HepG2 (cell line): ENCODE data around the gene UBXN6. TPM values are rescaled to one million over a fixed set of nuclear protein-coding genes. Genes with fewer than 3 reads are reported as not detected.

Experiments
- ATAC-seq: fragments of 200-7000 bp; cut with Tn5 transposase; 3 replicates; pipeline ENCODE4 v1.9.1; 2020; ENCODE audit warnings: mild to moderate bottlenecking, moderate library complexity
- BruUV-seq: library from RNA; stranded (reverse); fragments of 400-500 nt; replicated peaks from 2 replicates; lab custom pipeline; 2021; lab: Mats Ljungman, UMichigan
- CTCF ChIA-PET: fragments of 300-600 bp; formaldehyde crosslinking; extraction: SDS; loops from one replicate; lab custom pipeline; 2021; ENCODE audit warnings: low total read pairs, inconsistent platforms, low intra/inter-chr PET ratio; lab: Yijun Ruan, JAX
- POLR2A ChIA-PET: fragments of 350-600 bp; sonication (Branson Sonifier 250); formaldehyde crosslinking; loops from one replicate; lab custom pipeline; 2020; ENCODE audit warnings: antibody characterized with exemption, inconsistent platforms; lab: Yijun Ruan, JAX
- DNase-seq: peaks from one replicate; pipeline ENCODE4 v3.0.0-alpha.2; 2015; ENCODE audit warnings: low spot score
- FAIRE-seq: peaks from 3 replicates; lab custom pipeline; 2011; peaks lifted over from hg19 to GRCh38; lab: Jason Lieb, UNC
- H2AFZ ChIP-seq: one replicate; pipeline ENCODE4 v1.6.1; 2011; ENCODE audit warnings: low read length, inconsistent platforms
- H3K27ac ChIP-seq: fragments of 300-600 bp; 3 replicates; pipeline ENCODE4 v1.8.0; 2011; ENCODE audit warnings: mixed run types, mild to moderate bottlenecking, mixed read lengths, low read length, inconsistent platforms; ENCODE audit not compliant: insufficient read depth; ENCODE audit errors: extremely low read length
- H3K27me3 ChIP-seq, 2 experiments: fragments of 200-600 bp in 1 of 2; 2 replicates in 1 of 2; 3 replicates in 1 of 2; pipeline versions ENCODE4 v1.6.0 to v1.8.0; 2011; ENCODE audit warnings: low read length in 2 of 2, mild to moderate bottlenecking in 2 of 2, moderate library complexity in 2 of 2, inconsistent platforms in 1 of 2; ENCODE audit not compliant: insufficient read depth in 2 of 2, control insufficient read depth in 1 of 2
- H3K36me3 ChIP-seq, 2 experiments: fragments of 200-600 bp in 1 of 2; replicated peaks in 1 of 2; 2 replicates in 1 of 2; 3 replicates in 1 of 2; pipeline versions ENCODE4 v1.5.1 to v1.8.0; 2011; ENCODE audit warnings: low read length in 2 of 2, inconsistent platforms in 1 of 2; ENCODE audit not compliant: insufficient read depth in 2 of 2, control insufficient read depth in 1 of 2
- H3K4me1 ChIP-seq: 2 replicates; pipeline ENCODE4 v1.5.1; 2012; ENCODE audit warnings: low read length, inconsistent platforms; ENCODE audit not compliant: insufficient read depth
- H3K4me2 ChIP-seq: 2 replicates; pipeline ENCODE4 v1.6.0; 2011; ENCODE audit warnings: low read depth, low read length, inconsistent platforms
- H3K4me3 ChIP-seq, 3 experiments: fragments of 200-600 bp in 1 of 3; sonication (generic), shearing (Covaris generic) in 1 of 3; replicated peaks in 1 of 3; 2 replicates each; pipeline ENCODE4 v1.5.1; 2011 to 2016; ENCODE audit warnings: low read length in 3 of 3, inconsistent platforms in 2 of 3, low read depth in 2 of 3, mild to moderate bottlenecking in 2 of 3, control low read depth in 1 of 3, mixed read lengths in 1 of 3; ENCODE audit not compliant: insufficient read depth in 1 of 3
- H3K79me2 ChIP-seq: one replicate; pipeline ENCODE4 v1.6.1; 2011; ENCODE audit warnings: low read length, inconsistent platforms; ENCODE audit not compliant: insufficient read depth
- H3K9ac ChIP-seq: 2 replicates; pipeline ENCODE4 v1.6.0; 2011; ENCODE audit warnings: mild to moderate bottlenecking, low read depth, low read length, inconsistent platforms; ENCODE audit not compliant: insufficient read depth
- H3K9me3 ChIP-seq: 2 replicates; pipeline ENCODE4 v1.5.1; 2012; ENCODE audit warnings: mild to moderate bottlenecking, low read length
- H4K20me1 ChIP-seq: 2 replicates; pipeline ENCODE4 v1.6.0; 2011; ENCODE audit warnings: inconsistent platforms, mild to moderate bottlenecking, low read length, moderate library complexity; ENCODE audit not compliant: insufficient read depth
- ADNP ChIP-seq: sonication (generic); formaldehyde crosslinking; IDR thresholded peaks from 2 replicates; pipeline ENCODE4 v1.4.0; 2020; ENCODE audit warnings: missing genetic modification reagents
- ETV6 ChIP-seq: sonication (generic); formaldehyde crosslinking; conservative IDR thresholded peaks from 2 replicates; pipeline ENCODE4 v1.4.0; 2020; ENCODE audit warnings: missing genetic modification reagents
- GABPB1 ChIP-seq: IDR thresholded peaks from 2 replicates; pipeline ENCODE4 v1.6.1; 2016; ENCODE audit warnings: mild to moderate bottlenecking, missing genetic modification reagents, moderate library complexity, missing compliant biosample characterization
- HDAC6 ChIP-seq: fragments of 200-600 bp; sonication (generic); IDR thresholded peaks from 2 replicates; pipeline ENCODE4 v1.7.0; 2017; ENCODE audit warnings: mild to moderate bottlenecking, antibody characterized with exemption, low read length, low read depth
- PHB2 ChIP-seq: fragments of 450-650 bp; IDR thresholded peaks from 2 replicates; pipeline ENCODE4 v1.6.1; 2018; ENCODE audit not compliant: partially characterized antibody
- POLR2A ChIP-seq, 2 experiments: IDR thresholded peaks; 2 replicates each; pipeline ENCODE4 v1.6.1; 2011; ENCODE audit warnings: low read depth in 2 of 2, low read length in 2 of 2, mild to moderate bottlenecking in 1 of 2, moderate library complexity in 1 of 2; ENCODE audit not compliant: insufficient read depth in 1 of 2
- POLR2AphosphoS5 ChIP-seq: IDR thresholded peaks from 2 replicates; pipeline ENCODE4 v1.6.1; 2012; ENCODE audit warnings: low read depth, low read length
- SIN3B ChIP-seq: fragments of 150-350 bp; IDR thresholded peaks from 2 replicates; pipeline ENCODE4 v1.6.1; 2014; ENCODE audit warnings: low read length
- TBX3 ChIP-seq: fragments of 450-650 bp; IDR thresholded peaks from 2 replicates; pipeline ENCODE4 v1.6.1; 2017; ENCODE audit warnings: antibody characterized with exemption, mild to moderate bottlenecking, inconsistent platforms, borderline replicate concordance
- ZGPAT ChIP-seq: IDR thresholded peaks from 2 replicates; pipeline ENCODE4 v1.6.1; 2016; ENCODE audit warnings: mild to moderate bottlenecking
- ZKSCAN1 ChIP-seq: fragments of 150-350 bp; IDR thresholded peaks from 2 replicates; pipeline ENCODE4 v1.6.1; 2014; ENCODE audit warnings: low read length
- ZNF10 ChIP-seq: sonication (generic); formaldehyde crosslinking; IDR thresholded peaks from 2 replicates; pipeline ENCODE4 v1.4.0; 2020; ENCODE audit warnings: mild to moderate bottlenecking, low read depth, missing genetic modification reagents, borderline replicate concordance
- ZNF17 ChIP-seq: sonication (generic); formaldehyde crosslinking; IDR thresholded peaks from 2 replicates; pipeline ENCODE4 v1.5.0; 2020; ENCODE audit warnings: mild to moderate bottlenecking, missing genetic modification reagents
- ZNF557 ChIP-seq: sonication (generic); formaldehyde crosslinking; IDR thresholded peaks from 2 replicates; pipeline ENCODE4 v1.4.0; 2020; ENCODE audit warnings: missing genetic modification reagents
- ZNF567 ChIP-seq: sonication (generic); formaldehyde crosslinking; IDR thresholded peaks from 2 replicates; pipeline ENCODE4 v1.8.1; 2023; ENCODE audit warnings: mild to moderate bottlenecking, missing genetic modification reagents, borderline replicate concordance
- ZNF569 ChIP-seq: sonication (generic); formaldehyde crosslinking; IDR thresholded peaks from 2 replicates; pipeline ENCODE4 v1.5.0; 2020; ENCODE audit warnings: mild to moderate bottlenecking, missing genetic modification reagents, moderate library complexity, borderline replicate concordance
- ZNF724P ChIP-seq: sonication (generic); formaldehyde crosslinking; IDR thresholded peaks from 2 replicates; pipeline ENCODE4 v1.8.0; 2022; ENCODE audit warnings: missing genetic modification reagents, borderline replicate concordance
- ZNF788 ChIP-seq: sonication (generic); formaldehyde crosslinking; IDR thresholded peaks from 2 replicates; pipeline ENCODE4 v1.5.0; 2020; ENCODE audit warnings: mild to moderate bottlenecking, missing genetic modification reagents, borderline replicate concordance
- WGBS: methylation state at CpG from one replicate; pipeline ENCODE4 v1.1.6; 2017; ENCODE audit warnings: low lambda C conversion rate; 5-methylcytosine and 5-hydroxymethylcytosine counted together
- in situ Hi-C: cut with HindIII; loops from 2 replicates; pipeline ENCODE4 v1.10.0; 2017; ENCODE audit warnings: low pct_unique_long_range_greater_than_20kb; ENCODE audit not compliant: extremely low pct_ligation_motif_present
- intact Hi-C: fragments of 100-400 bp; cut with micrococcal nuclease; formaldehyde crosslinking; loops from one replicate; pipeline ENCODE4 v1.10.0; 2022; ENCODE audit not compliant: unreplicated experiment
- polyA plus RNA-seq, 8 experiments: library from polyadenylated mRNA; depleted of rRNA in 3 of 8; stranded (reverse) in 7 of 8; unstranded in 1 of 8; fragments of >200 nt; fragmentation: Illumina TruSeq in 4 of 8; extraction: Trizol in 4 of 8; gene quantifications; 2 replicates each; pipeline versions ENCODE4 v1.2.1 to v1.2.3, GENCODE V29; 2011 to 2016; ENCODE audit warnings: low read depth in 4 of 8, missing spikeins in 1 of 8, mixed read lengths in 1 of 8; ENCODE audit not compliant: insufficient read depth in 1 of 8
- total RNA-seq, 5 experiments: library from RNA; depleted of rRNA; stranded (reverse); fragments of >200 nt; fragmentation: Illumina TruSeq; extraction: Trizol; gene quantifications; 2 replicates each; pipeline ENCODE4 v1.2.3, GENCODE V29; 2016; ENCODE audit warnings: low read depth in 1 of 5

UBXN6 gene
- total and polyA plus RNA-seq, 2 of the 13 experiments (the other 11 are each of a cell fraction or from before 2014, with no cell fraction given): 34.9 to 35.5 TPM

GRCh38 chr19:4431808-4432674 is 25.6 kb downstream of the UBXN6 start:
- TF ChIP-seq ETV6 (CRISPR knock-in tag): no peak
- POLR2A ChIA-PET: no interaction called here
- Histone ChIP-seq H3K9me3 (no peaks in the 10 kb centered on the region), H3K79me2 (no peaks in the 10 kb centered on the region), H3K4me1 (no peaks in the 10 kb centered on the region), H3K27ac (no peak overlapping the region), H3K4me2 (no peak overlapping the region), H2AFZ (no peak overlapping the region), H3K9ac (no peak overlapping the region), H3K4me3 (no peak overlapping the region), H4K20me1 (no peaks in the 10 kb centered on the region), H3K27me3 (no peaks in the 10 kb centered on the region), H3K36me3 (peaks cover 25 to 75% of the 10 kb centered on the region in 2 experiments)
- DNase-seq (no peak), FAIRE-seq (no peak), ATAC-seq (no peak)
- BruUV-seq: no TSS peak
- WGBS: 91% methylated on average over 20 of the region's 26 CpGs
- intact Hi-C loops (no loop called here), in situ Hi-C loops (no loop called here)
- CTCF ChIA-PET: no interaction called here

- TF ChIP-seq HDAC6: no peak
- TF ChIP-seq ZNF557 (CRISPR knock-in tag): no peak
- TF ChIP-seq GABPB1 (CRISPR knock-in tag): no peak
- no peak for TF ChIP-seq ZNF788 (CRISPR knock-in tag)
- TF ChIP-seq ZNF17: no peak
- no peak for TF ChIP-seq ZKSCAN1
- TF ChIP-seq ZGPAT (CRISPR knock-in tag): no peak
- no peak for TF ChIP-seq POLR2A (IDR thresholded peaks at IDR 0.05; ENCODE audit: insufficient read depth in 1 of 2, low read depth in 2 of 2, low read length in 2 of 2)
- TF ChIP-seq POLR2AphosphoS5: no peak
- TF ChIP-seq ZNF724P (CRISPR knock-in tag): no peak
- no peak for TF ChIP-seq ADNP (CRISPR knock-in tag)
- no peak for TF ChIP-seq ZNF567
- no peak for TF ChIP-seq PHB2
- no peak for TF ChIP-seq ZNF569 (CRISPR knock-in tag)
- no peak for TF ChIP-seq SIN3B
- no peak for TF ChIP-seq ZNF10
- no peak for TF ChIP-seq TBX3
- intact Hi-C loops (no loop called here), in situ Hi-C loops (no loop called here)
- Histone ChIP-seq H3K9ac (no peak overlapping the region), H3K36me3 (peaks cover 23 to 67% of the 10 kb centered on the region in 2 experiments), H3K27me3 (no peaks in the 10 kb centered on the region), H3K9me3 (no peaks in the 10 kb centered on the region), H3K27ac (no peak overlapping the region), H3K4me3 (no peak overlapping the region), H3K4me1 (no peaks in the 10 kb centered on the region), H3K79me2 (no peaks in the 10 kb centered on the region), H2AFZ (no peak overlapping the region), H4K20me1 (no peaks in the 10 kb centered on the region), H3K4me2 (no peak overlapping the region)
- BruUV-seq: no TSS peak
- CTCF ChIA-PET: no interaction called here
- POLR2A ChIA-PET: no interaction called here
- no peak for ATAC-seq
- FAIRE-seq: no peak
- WGBS: 95% methylated on average over 9 of the region's 9 CpGs
- no peak for DNase-seq
These were observed 26.3 kb downstream of the UBXN6 start for GRCh38 chr19:4431296-4431695.
